SK-N-SH (cell line): ENCODE data around the gene SSX2IP. TPM values are rescaled to one million over a fixed set of nuclear protein-coding genes. Genes with fewer than 3 reads are reported as not detected.

ENCODE experiments used
- CTCF ChIA-PET: fragments of 300-600, 350-600 bp; formaldehyde crosslinking; extraction: SDS; loops from one replicate; lab custom pipeline; 2021; lab: Yijun Ruan, JAX
- POLR2A ChIA-PET: fragments of 350-600 bp; sonication (Branson Sonifier 250); formaldehyde crosslinking; extraction: SDS; loops from one replicate; lab custom pipeline; 2020; ENCODE audit warnings: antibody characterized with exemption, inconsistent platforms; lab: Yijun Ruan, JAX
- DNase-seq: peaks from one replicate; pipeline ENCODE4 v3.0.0; 2012
- H2AFZ ChIP-seq: fragments of 200-600 bp; sonication (generic); 2 replicates; pipeline ENCODE4 v1.8.1; 2016; ENCODE audit warnings: antibody characterized with exemption, mild to moderate bottlenecking, low read depth
- H3F3A ChIP-seq: fragments of 200-600 bp; sonication (generic); replicated peaks from 2 replicates; pipeline ENCODE3; 2016; ENCODE audit warnings: antibody characterized with exemption, mild to moderate bottlenecking; ENCODE audit not compliant: insufficient read depth
- H3K27ac ChIP-seq, 2 experiments: fragments of 200-500 bp in 1 of 2; fragments of 200-600 bp in 1 of 2; sonication (Bioruptor generic) in 1 of 2; sonication (generic), shearing (Covaris generic) in 1 of 2; 2 replicates each; pipeline versions ENCODE4 v1.5.1 to v1.6.1; 2014 to 2016; ENCODE audit warnings: low read depth in 2 of 2, inconsistent platforms in 1 of 2, low read length in 1 of 2, mild to moderate bottlenecking in 1 of 2, mixed read lengths in 1 of 2
- H3K27me3 ChIP-seq: fragments of 200-600 bp; sonication (generic), shearing (Covaris generic); 2 replicates; pipeline ENCODE4 v1.6.1; 2016; ENCODE audit warnings: mixed run types; ENCODE audit not compliant: insufficient read depth
- H3K36me3 ChIP-seq, 2 experiments: fragments of 200-500 bp in 1 of 2; fragments of 200-600 bp in 1 of 2; sonication (Bioruptor generic) in 1 of 2; sonication (generic) in 1 of 2; replicated peaks in 1 of 2; 2 replicates each; pipeline versions ENCODE3 to v1.5.1; 2014 to 2016; ENCODE audit warnings: low read length in 1 of 2, mild to moderate bottlenecking in 1 of 2; ENCODE audit not compliant: insufficient read depth in 2 of 2, control insufficient read depth in 1 of 2
- H3K4me1 ChIP-seq, 2 experiments: fragments of 200-500 bp in 1 of 2; fragments of 200-600 bp in 1 of 2; sonication (Bioruptor generic) in 1 of 2; sonication (generic), shearing (Covaris generic) in 1 of 2; 2 replicates each; pipeline versions ENCODE4 v1.5.1 to v1.6.1; 2014 to 2016; ENCODE audit warnings: low read depth in 1 of 2, low read length in 1 of 2, mixed run types in 1 of 2; ENCODE audit not compliant: insufficient read depth in 2 of 2, control insufficient read depth in 1 of 2
- H3K4me2 ChIP-seq: fragments of 200-600 bp; sonication (generic), shearing (Covaris generic); 2 replicates; pipeline ENCODE4 v1.6.1; 2017; ENCODE audit warnings: mixed run types
- H3K4me3 ChIP-seq, 2 experiments: fragments of 200-500 bp in 1 of 2; fragments of 200-600 bp in 1 of 2; sonication (Bioruptor generic) in 1 of 2; sonication (generic), shearing (Covaris generic) in 1 of 2; 2 replicates each; pipeline versions ENCODE4 v1.5.1 to v1.8.1; 2014 to 2016; ENCODE audit warnings: low read depth in 2 of 2, inconsistent platforms in 1 of 2, low read length in 1 of 2, mild to moderate bottlenecking in 1 of 2, mixed read lengths in 1 of 2, moderate library complexity in 1 of 2
- H3K79me2 ChIP-seq: fragments of 200-600 bp; sonication (generic); 2 replicates; pipeline ENCODE4 v1.8.1; 2017; ENCODE audit warnings: mild to moderate bottlenecking; ENCODE audit not compliant: insufficient read depth
- H3K9ac ChIP-seq: fragments of 200-600 bp; sonication (generic); 2 replicates; pipeline ENCODE4 v1.6.1; 2017; ENCODE audit warnings: mixed run types
- H3K9me2 ChIP-seq: fragments of 200-600 bp; sonication (generic); 2 replicates; pipeline ENCODE4 v1.6.1; 2017; ENCODE audit warnings: mixed run types
- H3K9me3 ChIP-seq: fragments of 200-600 bp; sonication (generic); 2 replicates; pipeline ENCODE4 v1.6.1; 2017; ENCODE audit warnings: mixed run types, mild to moderate bottlenecking, moderate library complexity
- H4K20me1 ChIP-seq: fragments of 200-600 bp; sonication (generic); 2 replicates; pipeline ENCODE4 v1.6.1; 2017; ENCODE audit warnings: mild to moderate bottlenecking, mixed run types; ENCODE audit not compliant: insufficient read depth
- CHD2 ChIP-seq: fragments of 150-350 bp; IDR thresholded peaks from 2 replicates; pipeline ENCODE4 v1.6.1; 2018; ENCODE audit warnings: low read length; ENCODE audit not compliant: partially characterized antibody
- CTCF ChIP-seq: fragments of 200-600 bp; sonication (generic); IDR thresholded peaks from 2 replicates; pipeline ENCODE4 v1.6.1; 2017; ENCODE audit warnings: antibody characterized with exemption, mild to moderate bottlenecking, moderate library complexity
- ELF1 ChIP-seq: IDR thresholded peaks from 2 replicates; pipeline ENCODE4 v1.4.0; 2012
- EP300 ChIP-seq, 2 experiments: IDR thresholded peaks; 2 replicates each; pipeline versions ENCODE4 v1.4.0 to v1.6.1; 2012; ENCODE audit warnings: borderline replicate concordance in 1 of 2, low read depth in 1 of 2, low read length in 1 of 2
- FOSL2 ChIP-seq: IDR thresholded peaks from 2 replicates; pipeline ENCODE4 v1.4.0; 2012; ENCODE audit warnings: low read depth, mild to moderate bottlenecking, moderate library complexity, borderline replicate concordance
- FOXJ3 ChIP-seq: sonication (generic); formaldehyde crosslinking; IDR thresholded peaks from 2 replicates; pipeline ENCODE4 v1.5.1; 2020; ENCODE audit warnings: mild to moderate bottlenecking, missing genetic modification reagents
- FOXM1 ChIP-seq: IDR thresholded peaks from 2 replicates; pipeline ENCODE4 v1.4.0; 2012; ENCODE audit warnings: low read depth, mild to moderate bottlenecking
- GABPA ChIP-seq: IDR thresholded peaks from 2 replicates; pipeline ENCODE4 v1.4.0; 2012; ENCODE audit warnings: low read depth, mild to moderate bottlenecking
- GATA2 ChIP-seq: sonication (generic); formaldehyde crosslinking; IDR thresholded peaks from 2 replicates; pipeline ENCODE4 v1.5.0; 2020; ENCODE audit warnings: mild to moderate bottlenecking, missing genetic modification reagents
- JUND ChIP-seq: IDR thresholded peaks from 2 replicates; pipeline ENCODE4 v1.4.0; 2012
- MXI1 ChIP-seq: IDR thresholded peaks from 2 replicates; pipeline ENCODE4 v1.6.1; 2012; ENCODE audit warnings: mild to moderate bottlenecking, low read depth, low read length, improper control_type of control experiment
- NFIC ChIP-seq: IDR thresholded peaks from 2 replicates; pipeline ENCODE4 v1.4.0; 2012; ENCODE audit warnings: borderline replicate concordance
- PBX3 ChIP-seq: IDR thresholded peaks from 2 replicates; pipeline ENCODE4; 2012
- POLR2AphosphoS5 ChIP-seq: IDR thresholded peaks from 2 replicates; pipeline ENCODE4 v1.6.1; 2012; ENCODE audit warnings: low read depth, low read length
- RAD21 ChIP-seq: IDR thresholded peaks from 2 replicates; pipeline ENCODE4 v1.6.1; 2012; ENCODE audit warnings: mild to moderate bottlenecking, low read length
- RCOR1 ChIP-seq: fragments of 150-350 bp; IDR thresholded peaks from 2 replicates; pipeline ENCODE4 v1.6.1; 2017; ENCODE audit warnings: antibody characterized with exemption, low read length
- REST ChIP-seq: IDR thresholded peaks from 2 replicates; pipeline ENCODE4 v1.6.1; 2012; ENCODE audit warnings: mild to moderate bottlenecking, low read depth, low read length, moderate library complexity
- RFX5 ChIP-seq: IDR thresholded peaks from 2 replicates; pipeline ENCODE4 v1.6.1; 2012; ENCODE audit warnings: mild to moderate bottlenecking, improper control_type of control experiment, low read length
- SIN3A ChIP-seq: IDR thresholded peaks from 2 replicates; pipeline ENCODE4 v1.6.1; 2012; ENCODE audit warnings: low read depth, mild to moderate bottlenecking, low read length, moderate library complexity, borderline replicate concordance
- SMC3 ChIP-seq: IDR thresholded peaks from 2 replicates; pipeline ENCODE4 v1.6.1; 2012; ENCODE audit warnings: low read depth, low read length, improper control_type of control experiment
- TAF1 ChIP-seq: IDR thresholded peaks from 2 replicates; pipeline ENCODE4 v1.6.1; 2012; ENCODE audit warnings: low read depth, mild to moderate bottlenecking, low read length, moderate library complexity, borderline replicate concordance
- YY1 ChIP-seq: IDR thresholded peaks from 2 replicates; pipeline ENCODE4 v1.4.0; 2012; ENCODE audit warnings: low read depth, mild to moderate bottlenecking
- WGBS: methylation state at CpG from one replicate; pipeline ENCODE4 v1.1.6; 2017; ENCODE audit warnings: low lambda C conversion rate; 5-methylcytosine and 5-hydroxymethylcytosine counted together
- polyA plus RNA-seq, 3 experiments: library from polyadenylated mRNA; depleted of rRNA; stranded (reverse); fragments of >200 nt; gene quantifications; 2 replicates each; pipeline ENCODE4 v1.2.3, GENCODE V29; 2012
- TF ChIP-seq, protein P1 (sequence below): fragments of 150-350 bp; IDR thresholded peaks from 2 replicates; pipeline ENCODE4 v1.6.1; 2016; ENCODE audit warnings: mild to moderate bottlenecking, low read depth, low read length
- TF ChIP-seq, protein P2 (sequence below): fragments of 150-350 bp; IDR thresholded peaks from 2 replicates; pipeline ENCODE4 v1.6.1; 2017; ENCODE audit warnings: antibody characterized with exemption, low read length, low read depth, borderline replicate concordance
- TF ChIP-seq, protein P3 (sequence below): IDR thresholded peaks from 2 replicates; pipeline ENCODE4 v1.4.0; 2012; ENCODE audit warnings: low read depth

Gene SSX2IP
- polyA plus RNA-seq, 1 of the 3 experiments (the other 2 are of a cell fraction), result 7.7 TPM

DNA sequence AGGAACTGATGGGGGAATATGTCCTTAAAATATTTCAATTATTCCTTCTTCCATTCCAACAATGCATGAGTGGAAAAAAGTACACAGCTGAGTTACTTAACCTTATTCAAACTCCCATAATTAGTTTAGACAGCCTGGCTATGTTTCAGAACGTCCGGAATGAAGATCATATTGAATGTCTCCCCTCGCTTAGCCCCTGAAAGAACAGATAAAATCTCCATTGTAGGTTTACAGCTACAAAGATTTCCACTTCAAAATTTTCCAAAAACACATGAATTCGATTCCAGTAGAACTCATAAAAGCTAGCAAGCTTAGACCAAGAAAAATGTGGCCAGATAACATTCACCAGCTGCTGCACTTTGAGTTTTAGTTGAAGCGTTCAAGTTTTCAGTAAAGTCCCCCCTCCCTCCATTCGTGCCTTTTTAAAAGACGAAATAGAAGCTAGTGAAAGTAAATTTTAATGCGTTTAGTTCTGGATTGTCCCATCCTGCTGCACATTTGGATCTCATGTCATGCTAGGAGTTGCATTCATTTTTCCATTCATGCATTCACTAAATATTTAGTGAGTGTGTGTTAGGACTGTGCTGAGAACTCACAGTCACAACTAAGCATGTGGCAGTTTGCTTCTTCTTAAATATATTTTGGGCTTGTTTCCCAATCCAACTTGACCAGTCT lies 29.4 kb upstream of the SSX2IP start:
- Histone ChIP-seq H3F3A (peaks cover 30% of the 10 kb centered on the region), H3K9me2 (no peaks in the 10 kb centered on the region), H3K36me3 (no peaks in the 10 kb centered on the region), H2AFZ (peak overlapping the region; percentile 81), H3K79me2 (no peaks in the 10 kb centered on the region), H3K4me1 (peaks cover 9 to 30% of the 10 kb centered on the region in 2 experiments), H3K27ac (peak overlapping the region; percentile 83 to 89), H4K20me1 (no peaks in the 10 kb centered on the region), H3K27me3 (no peaks in the 10 kb centered on the region), H3K9ac (peak overlapping the region; percentile 41), H3K4me3 (peak overlapping the region; percentile 14 to 51; a peak in 2 of 4 replicates), H3K4me2 (peak overlapping the region; percentile 75), H3K9me3 (no peaks in the 10 kb centered on the region)
- DNase-seq, result no peak
- POLR2A ChIA-PET, result no interaction called here
- WGBS, result 16% methylated on average over 8 of the region's 8 CpGs
- CTCF ChIA-PET, result interaction anchor here (0.7 to 1.0 kb wide), 2 partner anchors 17 to 33 kb away, joined by 3 read pairs; no protein-coding TSS in a partner anchor
- TF ChIP-seq NFIC, result peak; percentile 89
- no peak for TF ChIP-seq RCOR1
- no peak for TF ChIP-seq RFX5
- 0 out of 2 replicates have a peak, but pooled peaks have one; percentile 9 for TF ChIP-seq TAF1
- TF ChIP-seq SMC3, result no peak
- no peak for TF ChIP-seq CTCF
- TF ChIP-seq EP300 (IDR thresholded peaks at IDR 0.05; ENCODE audit: borderline replicate concordance in 1 of 2, low read depth in 1 of 2, low read length in 1 of 2), result peak; percentile 47 to 93; a peak in 2 of 4 replicates
- peak; percentile 44; the same call in 1 of the 2 replicates for TF ChIP-seq SIN3A
- TF ChIP-seq REST, result no peak
- TF ChIP-seq YY1, result peak; percentile 54
- TF ChIP-seq CHD2, result no peak
- TF ChIP-seq PBX3, result peak; percentile 96
- 0 out of 2 replicates have a peak, but pooled peaks have one; percentile 18 for TF ChIP-seq GABPA
- no peak for TF ChIP-seq FOXJ3
- TF ChIP-seq, protein P1, sequence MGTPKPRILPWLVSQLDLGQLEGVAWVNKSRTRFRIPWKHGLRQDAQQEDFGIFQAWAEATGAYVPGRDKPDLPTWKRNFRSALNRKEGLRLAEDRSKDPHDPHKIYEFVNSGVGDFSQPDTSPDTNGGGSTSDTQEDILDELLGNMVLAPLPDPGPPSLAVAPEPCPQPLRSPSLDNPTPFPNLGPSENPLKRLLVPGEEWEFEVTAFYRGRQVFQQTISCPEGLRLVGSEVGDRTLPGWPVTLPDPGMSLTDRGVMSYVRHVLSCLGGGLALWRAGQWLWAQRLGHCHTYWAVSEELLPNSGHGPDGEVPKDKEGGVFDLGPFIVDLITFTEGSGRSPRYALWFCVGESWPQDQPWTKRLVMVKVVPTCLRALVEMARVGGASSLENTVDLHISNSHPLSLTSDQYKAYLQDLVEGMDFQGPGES, result no peak
- TF ChIP-seq, protein P2, sequence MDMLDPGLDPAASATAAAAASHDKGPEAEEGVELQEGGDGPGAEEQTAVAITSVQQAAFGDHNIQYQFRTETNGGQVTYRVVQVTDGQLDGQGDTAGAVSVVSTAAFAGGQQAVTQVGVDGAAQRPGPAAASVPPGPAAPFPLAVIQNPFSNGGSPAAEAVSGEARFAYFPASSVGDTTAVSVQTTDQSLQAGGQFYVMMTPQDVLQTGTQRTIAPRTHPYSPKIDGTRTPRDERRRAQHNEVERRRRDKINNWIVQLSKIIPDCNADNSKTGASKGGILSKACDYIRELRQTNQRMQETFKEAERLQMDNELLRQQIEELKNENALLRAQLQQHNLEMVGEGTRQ, result no peak
- TF ChIP-seq, protein P3, sequence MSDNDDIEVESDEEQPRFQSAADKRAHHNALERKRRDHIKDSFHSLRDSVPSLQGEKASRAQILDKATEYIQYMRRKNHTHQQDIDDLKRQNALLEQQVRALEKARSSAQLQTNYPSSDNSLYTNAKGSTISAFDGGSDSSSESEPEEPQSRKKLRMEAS, result 0 out of 2 replicates have a peak, but pooled peaks have one; percentile 24
- no peak for TF ChIP-seq GATA2 (CRISPR knock-in tag)
- TF ChIP-seq RAD21, result no peak
- TF ChIP-seq MXI1, result no peak
- TF ChIP-seq JUND, result peak; percentile 78
- TF ChIP-seq FOXM1, result peak; percentile 74; the same call in 1 of the 2 replicates
- TF ChIP-seq POLR2AphosphoS5, result peak; percentile 61; the same call in 1 of the 2 replicates
- TF ChIP-seq ELF1, result no peak
- TF ChIP-seq FOSL2, result peak; percentile 8; the same call in 1 of the 2 replicates
